DMS79 treated with DMSO at 0.1 percent for 48 hours (cell line): ENCODE results near the gene PLD5.
"Not testable (repeated sequence)": the region's sequence is repeated elsewhere in the genome, so short reads cannot be mapped to it uniquely, and the experiment has no call there.

Experiments used
- DNase-seq: peaks from one replicate; lab custom pipeline; 2025; lab: John Stamatoyannopoulos, UW

PLD5 gene

DNA sequence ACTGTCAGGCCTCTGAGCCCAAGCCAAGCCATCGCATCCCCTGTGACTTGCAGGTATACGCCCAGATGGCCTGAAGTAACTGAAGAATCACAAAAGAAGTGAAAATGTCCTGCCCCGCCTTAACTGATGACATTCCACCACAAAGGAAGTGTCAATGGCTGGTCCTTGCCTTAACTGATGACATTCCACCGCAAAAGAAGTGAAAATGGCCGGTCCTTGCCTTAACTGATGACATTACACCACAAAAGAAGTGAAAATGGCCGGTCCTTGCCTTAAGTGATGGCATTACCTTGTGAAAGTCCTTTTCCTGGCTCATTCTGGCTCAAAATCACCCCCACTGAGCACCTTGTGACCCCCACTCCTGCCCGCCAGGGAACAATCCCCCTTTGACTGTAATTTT, 314.2 kb downstream of the PLD5 start:
- not testable (repeated sequence) for DNase-seq

DNA sequence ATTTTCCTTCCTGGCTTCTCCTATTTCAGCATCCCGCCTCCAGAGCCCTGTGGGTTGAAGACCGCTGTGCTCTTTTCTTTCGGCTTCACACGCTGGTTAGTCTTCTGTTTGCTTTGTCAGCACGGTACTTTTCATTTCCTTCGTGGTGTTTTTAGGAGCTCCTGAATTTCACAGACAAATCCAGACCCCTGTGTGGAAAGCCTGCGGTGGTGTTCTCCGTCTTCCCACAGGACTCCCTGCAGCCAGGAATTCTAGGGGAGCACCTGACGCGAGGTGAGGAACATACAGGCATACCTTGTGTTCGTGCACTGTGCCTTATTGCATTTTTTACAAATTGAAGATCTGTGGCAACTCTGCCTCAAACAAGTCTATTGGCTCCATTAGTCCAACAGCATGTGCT, 315.4 kb downstream of the PLD5 start:
- no peak for DNase-seq

DNA sequence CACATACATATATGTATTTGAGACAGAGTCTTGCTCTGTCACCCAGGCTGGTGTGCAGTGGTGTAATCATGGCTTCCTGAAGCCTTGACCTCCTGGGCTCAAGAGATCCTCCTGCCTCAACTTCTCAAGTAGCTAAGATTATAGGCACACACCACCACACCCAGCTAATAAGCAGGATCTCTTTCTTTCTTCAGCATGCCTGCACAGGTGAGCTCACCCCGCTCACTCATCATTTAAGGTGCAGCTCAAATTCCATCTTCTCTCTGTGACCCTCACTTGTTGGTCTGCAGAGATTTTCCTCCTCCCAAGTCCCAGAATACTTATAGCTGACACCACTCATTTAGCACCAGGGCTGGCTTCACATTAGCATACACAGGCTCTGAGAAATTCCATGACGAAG, 316.5 kb downstream of the PLD5 start:
- DNase-seq = no peak

DNA sequence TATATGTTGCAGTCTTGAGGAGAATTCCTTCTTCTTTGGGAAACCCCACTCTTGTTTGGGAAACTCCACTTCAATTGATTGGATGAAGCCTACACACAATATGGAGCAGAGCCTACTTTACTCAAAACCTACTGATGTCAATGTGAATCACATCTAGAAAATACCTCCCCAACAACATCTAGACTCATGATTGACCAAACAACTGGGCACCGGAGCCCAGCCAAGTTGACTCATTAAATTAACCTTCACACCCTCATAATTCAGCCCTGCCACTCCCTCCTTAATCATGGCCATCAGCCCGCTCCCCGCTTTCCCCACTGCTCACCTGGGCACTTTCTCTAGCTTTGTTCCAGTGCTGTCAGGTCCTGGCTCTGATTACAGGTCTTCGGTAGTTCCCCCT, 317.5 kb downstream of the PLD5 start:
- no peak for DNase-seq

DNA sequence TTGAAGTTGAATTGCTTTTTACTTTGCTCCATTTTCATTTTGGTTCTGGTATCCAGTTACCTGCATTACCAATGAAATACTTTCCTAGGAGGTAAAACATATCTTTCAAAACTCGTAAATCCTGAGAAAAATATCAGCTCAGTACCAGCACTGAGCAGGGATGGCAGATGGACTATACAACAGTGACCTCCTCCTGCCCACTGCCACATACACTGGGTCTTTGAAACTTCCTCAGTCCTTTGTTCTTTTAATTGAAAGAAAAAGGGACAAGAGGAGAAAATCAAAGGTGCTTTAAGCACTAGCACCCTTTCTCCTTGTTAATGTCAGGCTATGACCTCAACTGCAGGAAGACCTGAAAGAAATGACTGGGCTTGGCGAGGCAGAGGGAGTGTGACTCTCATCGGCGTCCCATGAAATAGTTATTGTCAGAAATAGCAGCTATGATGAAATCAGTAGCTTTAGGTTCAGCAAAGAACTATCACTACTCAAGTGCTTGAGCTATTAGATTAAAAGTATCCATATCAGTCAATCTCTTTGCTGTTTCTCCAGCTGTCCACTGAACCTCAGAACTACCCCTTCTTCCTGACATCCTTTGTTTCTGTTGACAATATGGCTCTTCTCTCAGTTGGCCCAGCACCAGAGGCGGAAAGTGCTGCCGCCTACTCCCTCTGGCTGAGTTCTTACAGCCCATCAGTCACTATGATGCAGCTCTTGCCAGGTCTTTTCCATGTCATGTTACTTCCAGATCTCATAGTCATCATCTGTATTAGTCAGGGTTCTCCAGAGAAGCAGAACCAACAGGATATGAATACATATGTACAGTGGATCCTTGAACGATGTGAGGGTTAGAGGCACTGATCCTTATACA, 318.6 kb downstream of the PLD5 start:
- DNase-seq = no peak

DNA sequence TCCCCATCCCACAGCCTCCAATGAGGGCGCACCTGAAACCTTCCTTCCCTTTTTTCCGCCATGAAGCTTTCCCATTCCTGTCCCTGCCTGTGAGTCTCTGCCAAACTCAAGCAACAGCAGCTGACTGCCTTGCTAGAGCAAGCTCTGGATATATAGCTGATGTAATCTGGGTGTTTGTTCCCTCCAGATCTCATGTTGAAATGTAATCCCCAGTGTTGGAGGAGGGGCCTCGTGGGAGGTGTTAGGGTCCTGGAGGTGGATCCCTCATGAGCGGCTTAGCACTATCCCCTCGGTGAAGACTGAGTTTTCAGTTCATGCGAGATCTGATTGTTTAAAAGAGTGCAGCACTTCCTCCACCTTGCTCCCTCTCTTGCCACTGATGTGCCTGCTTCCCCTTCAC, 321.2 kb downstream of the PLD5 start:
- DNase-seq = no peak

DNA sequence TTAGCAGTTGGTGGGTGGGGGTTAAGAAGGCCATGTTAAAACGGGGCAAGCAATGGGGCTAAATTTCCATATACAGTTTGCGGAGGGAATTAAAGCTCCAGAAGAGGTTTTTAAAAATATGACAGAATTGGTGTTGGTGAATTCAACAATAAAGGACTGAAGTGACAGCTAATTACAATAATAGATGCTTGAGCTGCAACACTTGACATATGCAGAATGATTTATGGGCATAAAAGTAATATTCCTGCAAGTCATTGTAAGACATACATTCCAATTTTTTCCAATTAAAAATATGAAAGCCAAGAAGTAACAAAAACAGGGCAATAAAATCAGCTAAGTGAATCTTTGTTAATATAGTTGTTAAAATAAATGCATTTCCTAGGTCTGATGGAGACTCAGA, 323.4 kb downstream of the PLD5 start:
- no peak for DNase-seq

DNA sequence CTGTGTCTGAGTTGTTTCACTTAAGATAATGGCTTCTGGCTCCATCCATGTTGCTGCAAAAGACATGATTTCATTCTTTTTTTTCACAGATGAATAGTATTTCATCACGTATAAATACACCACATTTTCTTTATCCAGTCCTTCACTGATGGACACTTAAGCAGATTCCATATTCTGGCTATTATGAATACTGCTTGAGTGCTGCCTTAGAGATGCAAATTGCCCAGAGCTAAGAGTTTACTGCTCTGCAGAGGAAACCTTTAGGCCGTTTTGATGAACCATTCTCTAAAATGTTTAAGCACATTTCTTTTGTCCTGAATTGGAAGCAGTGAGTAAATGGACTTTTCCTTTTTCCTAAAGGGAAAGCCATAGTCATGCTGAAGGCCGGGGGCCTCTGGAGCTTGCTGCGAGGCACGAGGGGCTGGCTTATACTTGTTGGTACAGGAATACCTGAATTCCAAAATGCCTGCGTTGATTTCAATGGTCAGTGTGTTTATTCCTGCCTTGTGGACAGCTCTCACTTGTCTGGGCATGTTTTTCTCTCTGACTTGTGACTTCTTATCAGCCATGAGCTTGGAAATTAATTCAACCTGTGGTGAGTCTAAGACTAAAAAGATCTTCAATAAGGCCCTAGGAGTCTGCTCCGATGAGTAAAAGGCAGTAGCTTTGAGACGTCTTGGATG, 324.6 kb downstream of the PLD5 start:
- no peak for DNase-seq

DNA sequence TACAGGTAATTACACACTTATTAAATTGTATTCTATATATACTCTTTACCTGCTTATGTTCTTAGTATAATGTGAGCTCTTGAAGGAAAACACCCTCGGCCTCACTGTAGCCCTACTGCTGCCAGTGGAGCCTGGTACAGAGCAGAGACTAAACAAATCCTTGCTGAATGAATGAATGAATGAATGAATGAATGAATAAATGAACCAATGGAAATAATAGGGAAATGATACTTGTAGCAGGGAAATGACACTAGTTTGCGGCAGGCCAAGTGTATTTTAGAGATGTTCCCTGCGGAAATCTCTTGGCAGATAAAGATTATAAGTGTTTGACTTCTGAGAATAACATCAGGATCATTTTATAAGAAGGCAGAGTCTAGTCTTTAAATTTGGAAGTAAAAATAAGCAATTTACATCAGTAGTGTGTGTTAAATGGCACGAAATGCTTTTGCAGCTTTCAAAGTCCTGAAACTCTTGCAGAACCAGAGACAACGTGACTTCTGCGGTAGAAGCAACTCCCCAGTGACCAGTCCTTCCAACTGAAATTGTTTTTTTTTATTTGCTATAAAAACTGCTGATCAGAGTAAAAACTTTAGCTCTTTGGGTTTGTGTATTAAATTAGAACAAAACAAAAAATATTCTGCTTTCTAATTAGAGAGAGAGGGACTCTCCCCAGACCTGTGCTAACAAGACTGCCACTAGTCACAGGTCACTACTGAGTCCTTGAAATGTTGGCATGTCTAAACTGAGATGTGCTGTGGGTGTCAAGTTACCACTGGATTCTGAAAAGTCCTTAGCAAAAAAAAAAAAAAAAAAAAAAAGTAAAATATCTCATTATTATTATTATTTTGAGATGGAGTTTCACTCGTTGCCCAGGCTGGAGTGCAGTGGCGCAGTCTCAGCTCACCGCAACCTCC, 326.3 kb downstream of the PLD5 start:
- DNase-seq = no peak

DNA sequence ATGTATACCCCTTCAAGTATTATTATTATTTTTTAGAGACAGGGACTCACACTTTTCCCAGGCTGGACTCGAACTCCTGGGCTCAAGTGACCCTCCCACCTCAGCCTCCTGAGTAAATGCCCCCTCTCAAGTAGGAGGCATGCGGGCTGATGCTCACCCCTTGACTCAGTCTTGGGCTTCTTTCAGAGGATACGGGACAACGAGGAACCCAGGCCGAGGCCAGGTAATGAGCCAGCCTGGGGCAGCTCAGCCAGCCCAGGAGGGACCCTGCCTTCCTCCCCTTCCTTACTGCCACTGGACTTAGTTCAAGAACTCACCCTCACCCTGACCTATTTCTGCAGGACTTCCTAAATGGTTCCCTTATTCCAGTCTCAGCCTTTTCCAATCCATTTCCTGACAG, 327.6 kb downstream of the PLD5 start:
- no peak for DNase-seq

DNA sequence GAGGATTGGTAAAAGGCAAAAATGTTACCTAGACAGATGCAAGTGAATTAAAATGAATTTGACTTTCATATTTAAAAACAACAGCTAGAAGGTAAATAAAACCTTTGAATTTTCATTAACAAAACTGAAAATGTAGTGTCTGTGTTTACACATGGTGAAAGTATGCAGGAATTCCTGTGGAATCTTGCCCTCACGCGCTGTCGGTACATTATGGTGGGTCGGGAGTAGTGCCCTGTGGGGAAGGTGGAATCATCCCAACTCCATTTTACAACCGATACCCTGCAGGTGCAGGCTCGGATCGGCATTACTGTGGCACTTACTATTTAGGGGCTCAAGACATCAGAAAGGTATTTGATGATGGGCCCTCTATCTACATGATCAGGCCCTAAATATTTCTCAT, 328.4 kb downstream of the PLD5 start:
- DNase-seq = no peak

DNA sequence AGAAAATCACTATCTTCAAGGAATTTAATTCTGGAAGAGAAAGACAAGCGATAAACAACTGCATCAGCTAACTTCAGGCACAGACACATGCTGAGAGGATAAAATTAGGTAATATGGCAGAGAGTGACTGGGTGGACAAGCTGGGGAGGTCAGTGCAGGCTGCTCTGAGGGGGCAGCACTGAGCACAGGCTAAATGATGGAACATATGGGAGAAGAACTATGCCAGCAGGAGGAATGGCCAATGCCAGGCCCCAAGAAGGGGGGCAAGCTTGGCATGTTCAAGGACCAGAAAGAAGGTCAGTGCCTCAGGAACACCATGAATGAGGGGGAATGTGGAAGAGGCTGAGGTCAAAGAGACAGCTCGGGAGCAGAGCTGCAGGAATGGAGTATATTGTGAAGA, 334.9 kb downstream of the PLD5 start:
- no peak for DNase-seq

DNA sequence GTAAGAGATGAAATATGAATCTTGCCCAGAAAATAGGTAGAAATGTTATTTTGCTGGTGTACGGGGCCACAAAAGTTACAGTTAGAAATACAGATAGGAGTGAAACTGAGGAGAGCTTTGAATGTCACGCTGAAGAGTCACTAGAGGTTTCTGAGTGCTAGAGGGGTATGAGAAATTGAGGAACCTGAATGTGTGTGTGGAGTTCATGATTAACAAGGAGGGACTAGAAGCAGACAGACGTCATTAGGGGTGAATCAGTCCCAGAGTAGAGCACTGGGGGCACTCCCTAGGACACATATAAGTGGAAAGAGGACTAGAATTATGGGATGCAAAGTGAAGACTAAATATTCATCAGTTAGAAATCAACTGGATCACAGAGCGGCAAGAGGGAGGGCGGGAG, 336.7 kb downstream of the PLD5 start:
- no peak for DNase-seq

DNA sequence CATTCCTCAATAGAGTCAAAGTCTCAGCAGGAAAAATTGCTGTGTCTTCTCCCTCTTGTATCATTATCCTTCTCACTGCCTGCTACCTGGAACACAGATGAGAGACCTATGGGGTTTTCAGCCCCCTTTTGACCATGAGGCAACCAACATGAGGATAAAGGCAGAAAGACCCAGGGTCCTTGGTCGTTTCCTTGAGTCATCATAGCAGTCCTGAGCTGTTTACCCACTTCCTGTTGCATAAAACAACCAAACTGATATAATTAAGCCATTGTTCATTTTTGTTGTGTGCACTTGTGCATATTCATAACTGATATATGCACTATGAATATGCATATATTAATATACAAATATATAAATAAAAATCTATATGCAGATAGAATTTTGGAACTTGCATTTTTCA, 337.3 kb downstream of the PLD5 start:
- no peak for DNase-seq

DNA sequence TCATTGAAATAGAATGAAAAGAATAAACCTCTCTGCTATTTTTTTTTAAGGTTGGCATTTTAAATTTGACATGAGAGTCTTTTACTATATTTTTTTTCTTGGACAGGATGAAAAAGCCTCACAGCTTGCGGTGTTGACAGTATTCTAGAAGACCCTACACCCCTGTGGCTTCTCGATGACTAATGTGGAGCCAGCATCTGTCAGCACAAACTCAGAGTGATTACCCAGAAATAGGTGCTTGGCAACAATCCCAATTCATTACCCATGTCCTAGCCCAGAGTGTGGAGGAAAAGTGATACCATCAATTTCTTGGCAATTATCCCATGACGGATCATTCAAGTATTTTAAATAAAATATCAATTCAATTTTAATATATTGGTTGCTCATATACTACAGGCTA, 338.8 kb downstream of the PLD5 start:
- DNase-seq = no peak

DNA sequence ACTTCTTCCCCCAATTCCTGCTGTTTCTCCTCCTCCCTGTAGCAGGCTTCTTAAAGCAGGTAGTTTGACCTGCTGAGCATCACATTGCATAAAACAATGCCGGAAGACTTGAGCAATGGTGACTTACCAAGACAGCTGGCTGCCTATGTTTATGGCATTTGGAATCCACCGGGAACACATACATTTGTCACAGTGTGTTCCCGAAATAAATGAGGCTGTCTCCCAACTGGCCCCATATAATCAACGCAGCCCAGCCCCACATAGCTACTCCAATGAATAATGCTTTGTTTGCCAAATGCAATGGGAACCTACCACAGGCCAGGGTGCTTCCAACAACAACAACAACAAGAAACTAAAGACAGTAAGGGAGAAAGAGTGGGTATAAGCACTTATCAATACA, 339.5 kb downstream of the PLD5 start:
- no peak for DNase-seq

DNA sequence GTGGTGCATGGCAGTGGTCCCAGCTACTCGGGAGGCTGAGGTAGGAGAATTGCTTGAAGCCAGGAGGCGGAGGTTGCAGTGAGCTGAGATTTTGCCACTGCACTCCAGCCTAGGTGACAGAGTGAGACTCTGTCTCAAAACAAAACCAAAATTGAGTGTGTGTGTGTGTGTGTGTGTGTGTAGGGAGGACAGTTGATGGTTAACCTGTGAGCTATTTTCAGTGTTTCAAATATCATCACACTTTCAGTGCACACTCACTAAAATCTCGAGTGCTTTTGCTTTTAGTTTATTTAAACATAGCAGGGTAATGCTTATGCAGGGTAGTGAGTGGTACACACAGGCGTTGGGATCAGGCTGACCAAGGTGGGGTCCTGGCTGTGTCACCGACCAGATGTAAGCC, 344.7 kb downstream of the PLD5 start:
- DNase-seq = not testable (repeated sequence)

DNA sequence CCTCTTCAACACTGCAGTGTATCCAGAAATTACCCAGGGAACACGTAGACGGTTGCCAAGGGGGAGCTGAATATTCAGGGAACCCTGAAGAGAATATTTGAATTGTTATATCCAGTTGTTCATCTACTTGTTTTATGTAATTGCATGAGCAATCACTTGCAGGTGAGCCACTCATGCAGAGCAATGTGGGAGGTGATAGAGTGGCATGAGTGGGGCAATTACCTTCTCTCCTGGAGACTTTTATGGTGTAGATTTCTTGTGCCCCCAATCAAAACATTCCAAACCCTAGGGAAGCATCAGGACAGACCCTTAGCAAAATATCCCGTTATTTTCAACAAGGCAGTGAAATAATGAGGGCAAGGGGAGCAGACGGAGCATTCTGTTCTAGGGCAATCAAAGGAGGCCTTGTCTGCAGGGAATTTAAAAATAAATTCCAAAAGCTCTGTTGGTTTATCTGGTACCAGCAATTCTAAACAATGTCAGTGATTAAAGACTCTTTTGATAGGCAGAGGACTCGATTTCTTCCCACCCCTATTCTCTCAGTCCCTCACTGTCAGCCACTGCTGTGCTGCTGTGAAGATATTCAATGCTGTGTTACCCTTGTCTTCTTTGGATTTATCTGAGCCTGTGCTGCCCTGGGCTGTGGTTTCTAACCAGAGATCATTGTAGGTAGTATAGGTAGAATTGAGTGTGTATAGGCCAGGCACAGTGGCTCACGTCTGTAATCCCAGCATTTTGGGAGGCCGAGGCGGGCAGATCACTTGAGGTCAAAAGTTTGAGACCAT, 345.4 kb downstream of the PLD5 start:
- DNase-seq = no peak

DNA sequence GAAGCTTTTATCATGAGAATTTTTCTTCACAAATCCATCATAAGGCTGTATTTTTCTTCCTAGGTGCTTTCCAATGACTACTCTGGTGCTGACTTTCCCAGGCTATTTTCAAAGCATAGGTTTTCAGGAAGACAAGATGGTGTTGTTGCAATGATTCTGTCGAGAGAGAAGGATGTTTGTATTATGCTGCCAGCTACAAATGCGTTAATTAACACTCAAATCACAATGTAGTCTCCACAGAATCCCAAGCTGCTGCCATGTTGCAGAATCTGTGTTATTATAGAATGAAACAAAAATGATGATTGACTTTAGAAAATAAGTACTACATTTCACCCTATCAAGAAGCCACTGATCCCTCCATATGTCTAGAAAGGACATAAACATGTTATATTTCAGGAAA, 346.1 kb downstream of the PLD5 start:
- DNase-seq = no peak

DNA sequence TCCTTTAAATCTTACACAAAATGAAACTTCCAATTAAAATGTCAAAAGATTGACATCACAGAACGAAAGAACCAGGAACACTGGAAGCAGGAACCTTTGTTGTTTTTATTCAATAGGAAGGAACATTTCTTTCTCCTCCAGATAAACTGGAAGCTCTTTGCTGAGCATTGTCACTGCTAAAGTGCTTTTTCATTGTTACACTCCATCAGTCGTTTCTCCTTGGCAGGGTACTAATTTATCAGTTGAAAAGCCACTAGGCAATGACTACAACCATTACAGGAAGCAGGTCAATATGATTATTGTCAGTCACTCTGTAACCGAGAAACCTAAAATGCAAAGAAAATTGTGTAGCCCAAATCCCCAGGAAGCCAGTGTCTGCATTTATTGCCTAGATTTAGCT, 362.4 kb downstream of the PLD5 start:
- DNase-seq = no peak

DNA sequence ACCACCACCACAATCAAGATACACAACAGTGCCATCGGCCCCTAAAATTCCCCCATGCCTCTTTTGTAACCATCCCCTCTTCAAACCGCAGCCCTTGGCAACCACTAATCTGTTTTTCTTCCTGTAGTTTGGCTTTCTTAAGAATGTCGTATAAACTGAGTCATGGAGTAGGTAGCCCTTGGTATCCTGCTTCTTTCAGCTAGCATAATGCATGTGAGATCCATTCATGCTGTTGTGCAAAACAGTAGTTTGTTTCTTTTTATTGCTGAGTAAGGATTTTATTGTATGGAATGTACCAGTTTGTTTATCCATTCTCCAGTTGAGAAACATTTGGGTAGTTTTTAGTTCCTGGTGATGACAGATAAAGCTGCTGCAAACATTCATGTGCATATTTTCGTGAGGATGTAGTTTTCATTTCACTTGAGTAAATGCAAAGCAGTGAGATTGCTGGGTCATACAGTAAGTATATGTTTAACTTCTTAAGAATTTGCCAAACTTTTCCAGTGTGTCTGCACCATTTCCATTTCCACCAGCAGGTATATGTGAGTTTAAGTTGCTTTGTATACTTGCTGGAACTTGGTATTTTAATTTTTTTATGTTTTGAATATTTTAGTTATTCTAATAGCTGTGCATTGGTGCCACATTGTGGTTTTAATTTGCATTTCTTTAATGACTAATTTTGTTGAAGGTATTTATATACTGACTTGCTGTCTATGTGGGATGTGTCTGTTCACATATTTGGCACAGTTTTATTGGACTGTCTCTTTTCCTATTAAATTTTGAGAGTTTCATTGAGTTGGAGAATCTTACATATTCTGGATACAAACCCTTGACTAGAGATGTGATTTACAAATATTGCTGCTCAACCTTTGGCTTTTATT, 377.2 kb downstream of the PLD5 start:
- DNase-seq = no peak
